ENCODE data around the gene ZNF638.

Gene ZNF638

GRCh38 chr2:71481111-71481510, 149.5 kb downstream of the ZNF638 start:
- Histone ChIP-seq H3K27me3 (ENCODE audit: insufficient read depth, low read length) (no peaks in the 10 kb centered on the region), H4K12ac (ENCODE audit: low read depth, low read length) (no peak overlapping the region), H3K18ac (ENCODE audit: low read length) (no peak overlapping the region), H4K91ac (ENCODE audit: low read depth, low read length) (no peak overlapping the region), H2AFZ (ENCODE audit: insufficient read depth, low read length, poor library complexity) (no peak overlapping the region), H3K4ac (ENCODE audit: low read depth, low read length) (no peak overlapping the region), H3K79me2 (ENCODE audit: control insufficient read depth, insufficient read depth, low read length, poor library complexity) (no peaks in the 10 kb centered on the region), H3K14ac (ENCODE audit: low read length) (no peak overlapping the region), H3K4me3 (ENCODE audit: low read depth, low read length) (no peak overlapping the region), H3K79me1 (ENCODE audit: low read length) (no peaks in the 10 kb centered on the region), H3K36me3 (ENCODE audit: control insufficient read depth in 1 of 2, insufficient read depth in 2 of 2, low read length in 2 of 2) (peaks cover 8% of the 10 kb centered on the region in 2 experiments), H3K4me1 (ENCODE audit: control insufficient read depth in 1 of 2, insufficient read depth in 2 of 2, low read length in 2 of 2) (peaks cover 3 to 4% of the 10 kb centered on the region in 2 experiments), H3K9me3 (ENCODE audit: insufficient read depth, low read depth, low read length) (peaks cover 5% of the 10 kb centered on the region), H4K8ac (ENCODE audit: low read depth, low read length) (no peak overlapping the region), H2BK120ac (ENCODE audit: insufficient read depth, low read length, poor library complexity) (no peak overlapping the region), H2AK5ac (ENCODE audit: low read length) (no peak overlapping the region), H3K9ac (ENCODE audit: low read length) (no peak overlapping the region), H2BK12ac (ENCODE audit: low read length) (no peak overlapping the region), H3K27ac (ENCODE audit: low read depth, low read length) (no peak overlapping the region), H3K4me2 (ENCODE audit: low read length) (no peak overlapping the region), H2BK5ac (ENCODE audit: low read depth, low read length, poor library complexity) (no peak overlapping the region), H3K23ac (ENCODE audit: low read length) (no peak overlapping the region)
- no peak for DNase-seq
- WGBS (ENCODE audit: extremely low coverage, insufficient coverage, insufficient read length) = no CpG with 5 or more reads among the region's 4 CpGs

- Histone ChIP-seq H3K18ac (ENCODE audit: low read length) (no peak overlapping the region), H2AFZ (ENCODE audit: insufficient read depth, low read length, poor library complexity) (no peak overlapping the region), H3K14ac (ENCODE audit: low read length) (no peak overlapping the region), H3K4me3 (ENCODE audit: low read depth, low read length) (no peak overlapping the region), H2AK5ac (ENCODE audit: low read length) (no peak overlapping the region), H3K4ac (ENCODE audit: low read depth, low read length) (no peak overlapping the region), H3K27ac (ENCODE audit: low read depth, low read length) (no peak overlapping the region), H2BK120ac (ENCODE audit: insufficient read depth, low read length, poor library complexity) (no peak overlapping the region), H3K4me1 (ENCODE audit: control insufficient read depth in 1 of 2, insufficient read depth in 2 of 2, low read length in 2 of 2) (peaks cover 11% of the 10 kb centered on the region in 2 experiments), H4K91ac (ENCODE audit: low read depth, low read length) (no peak overlapping the region), H3K4me2 (ENCODE audit: low read length) (no peak overlapping the region), H3K23ac (ENCODE audit: low read length) (no peak overlapping the region), H3K27me3 (ENCODE audit: insufficient read depth, low read length) (no peaks in the 10 kb centered on the region), H3K79me1 (ENCODE audit: low read length) (no peaks in the 10 kb centered on the region), H3K79me2 (ENCODE audit: control insufficient read depth, insufficient read depth, low read length, poor library complexity) (no peaks in the 10 kb centered on the region), H2BK5ac (ENCODE audit: low read depth, low read length, poor library complexity) (no peak overlapping the region), H4K12ac (ENCODE audit: low read depth, low read length) (no peak overlapping the region), H3K9ac (ENCODE audit: low read length) (no peak overlapping the region), H4K8ac (ENCODE audit: low read depth, low read length) (no peak overlapping the region), H3K9me3 (ENCODE audit: insufficient read depth, low read depth, low read length) (peaks cover 5% of the 10 kb centered on the region), H3K36me3 (ENCODE audit: control insufficient read depth in 1 of 2, insufficient read depth in 2 of 2, low read length in 2 of 2) (peaks cover 8% of the 10 kb centered on the region in 2 experiments), H2BK12ac (ENCODE audit: low read length) (no peak overlapping the region)
- no peak for DNase-seq
- WGBS (ENCODE audit: extremely low coverage, insufficient coverage, insufficient read length) = no CpG with 5 or more reads among the region's 4 CpGs
Observed at GRCh38 chr2:71482055-71482454, 150.5 kb downstream of the ZNF638 start.

GRCh38 chr2:71483246-71483645, 151.7 kb downstream of the ZNF638 start:
- Histone ChIP-seq H3K18ac (ENCODE audit: low read length) (no peak overlapping the region), H3K27ac (ENCODE audit: low read depth, low read length) (no peak overlapping the region), H3K36me3 (ENCODE audit: control insufficient read depth in 1 of 2, insufficient read depth in 2 of 2, low read length in 2 of 2) (peaks cover 8% of the 10 kb centered on the region in 2 experiments), H3K27me3 (ENCODE audit: insufficient read depth, low read length) (no peaks in the 10 kb centered on the region), H3K79me1 (ENCODE audit: low read length) (no peaks in the 10 kb centered on the region), H2AFZ (ENCODE audit: insufficient read depth, low read length, poor library complexity) (no peak overlapping the region), H2BK12ac (ENCODE audit: low read length) (no peak overlapping the region), H3K79me2 (ENCODE audit: control insufficient read depth, insufficient read depth, low read length, poor library complexity) (no peaks in the 10 kb centered on the region), H3K14ac (ENCODE audit: low read length) (no peak overlapping the region), H3K9me3 (ENCODE audit: insufficient read depth, low read depth, low read length) (peaks cover 5% of the 10 kb centered on the region), H3K4me1 (ENCODE audit: control insufficient read depth in 1 of 2, insufficient read depth in 2 of 2, low read length in 2 of 2) (peaks cover 11% of the 10 kb centered on the region in 2 experiments), H3K9ac (ENCODE audit: low read length) (no peak overlapping the region), H3K4me2 (ENCODE audit: low read length) (no peak overlapping the region), H4K8ac (ENCODE audit: low read depth, low read length) (no peak overlapping the region), H3K23ac (ENCODE audit: low read length) (no peak overlapping the region), H2BK5ac (ENCODE audit: low read depth, low read length, poor library complexity) (no peak overlapping the region), H3K4me3 (ENCODE audit: low read depth, low read length) (no peak overlapping the region), H3K4ac (ENCODE audit: low read depth, low read length) (no peak overlapping the region), H2AK5ac (ENCODE audit: low read length) (no peak overlapping the region), H4K12ac (ENCODE audit: low read depth, low read length) (no peak overlapping the region), H2BK120ac (ENCODE audit: insufficient read depth, low read length, poor library complexity) (no peak overlapping the region), H4K91ac (ENCODE audit: low read depth, low read length) (no peak overlapping the region)
- no CpG with 5 or more reads among the region's 10 CpGs for WGBS (ENCODE audit: extremely low coverage, insufficient coverage, insufficient read length)
- DNase-seq = no peak

- Histone ChIP-seq H4K12ac (ENCODE audit: low read depth, low read length) (no peak overlapping the region), H3K36me3 (ENCODE audit: control insufficient read depth in 1 of 2, insufficient read depth in 2 of 2, low read length in 2 of 2) (peaks cover 8% of the 10 kb centered on the region in 2 experiments), H3K4me3 (ENCODE audit: low read depth, low read length) (no peak overlapping the region), H3K79me2 (ENCODE audit: control insufficient read depth, insufficient read depth, low read length, poor library complexity) (no peaks in the 10 kb centered on the region), H2AFZ (ENCODE audit: insufficient read depth, low read length, poor library complexity) (no peak overlapping the region), H2BK12ac (ENCODE audit: low read length) (no peak overlapping the region), H3K4ac (ENCODE audit: low read depth, low read length) (no peak overlapping the region), H3K79me1 (ENCODE audit: low read length) (no peaks in the 10 kb centered on the region), H3K4me2 (ENCODE audit: low read length) (no peak overlapping the region), H3K9ac (ENCODE audit: low read length) (no peak overlapping the region), H2AK5ac (ENCODE audit: low read length) (no peak overlapping the region), H4K8ac (ENCODE audit: low read depth, low read length) (no peak overlapping the region), H3K14ac (ENCODE audit: low read length) (no peak overlapping the region), H3K9me3 (ENCODE audit: insufficient read depth, low read depth, low read length) (peaks cover 5% of the 10 kb centered on the region), H3K18ac (ENCODE audit: low read length) (no peak overlapping the region), H3K27ac (ENCODE audit: low read depth, low read length) (no peak overlapping the region), H3K27me3 (ENCODE audit: insufficient read depth, low read length) (no peaks in the 10 kb centered on the region), H3K23ac (ENCODE audit: low read length) (no peak overlapping the region), H3K4me1 (ENCODE audit: control insufficient read depth in 1 of 2, insufficient read depth in 2 of 2, low read length in 2 of 2) (peaks cover 11% of the 10 kb centered on the region in 2 experiments), H2BK5ac (ENCODE audit: low read depth, low read length, poor library complexity) (no peak overlapping the region), H2BK120ac (ENCODE audit: insufficient read depth, low read length, poor library complexity) (no peak overlapping the region), H4K91ac (ENCODE audit: low read depth, low read length) (no peak overlapping the region)
- no peak for DNase-seq
- no CpG with 5 or more reads among the region's 2 CpGs for WGBS (ENCODE audit: extremely low coverage, insufficient coverage, insufficient read length)
Observed at GRCh38 chr2:71484354-71484753, 152.8 kb downstream of the ZNF638 start.
